Suppressor macrophage treated with lipopolysaccharide for 1 hour (primary cell): ENCODE results near the gene SCIMP.
A peak's percentile ranks its signal among the peaks of the same experiment; 100 is the strongest.
"Not testable (repeated sequence)": the region's sequence is repeated elsewhere in the genome, so short reads cannot be mapped to it uniquely, and the experiment has no call there.

Source experiments
- DNase-seq, 3 donors: peaks; one replicate each; pipeline ENCODE4 v3.0.0-alpha.2; 2020 to 2022

Gene SCIMP

GRCh38 chr17:5234645-5235576 is at the start of gene SCIMP:
SCIMP (minus strand) TSS chr17:5234860; CDS start chr17:5234755, 105 bp downstream.
- peak; percentile 91 to 93 (median 92) for DNase-seq

- peak in 1 of 3 donors; percentile 6 for DNase-seq
Measured at GRCh38 chr17:5283571-5284315, 49.1 kb upstream of the SCIMP start.

GRCh38 chr17:5282642-5283217 is 48.1 kb upstream of the SCIMP start:
- DNase-seq, result no peak

GRCh38 chr17:5281814-5282641 is 47.4 kb upstream of the SCIMP start, which contains the start of gene RABEP1:
RABEP1 (plus strand) TSS chr17:5282284; CDS start chr17:5282487, 203 bp downstream.
- DNase-seq, result peak; percentile 93 to 98 (median 97)

GRCh38 chr17:5272322-5272721 is 37.7 kb upstream of the SCIMP start:
- peak; percentile 52 to 74 (median 67) for DNase-seq

- no peak for DNase-seq
Measured at GRCh38 chr17:5269241-5269960, 34.7 kb upstream of the SCIMP start.

- no peak for DNase-seq
Measured at GRCh38 chr17:5264893-5265292, 30.2 kb upstream of the SCIMP start.

- DNase-seq, result no peak
Measured at GRCh38 chr17:5263441-5263840, 28.8 kb upstream of the SCIMP start.

GRCh38 chr17:5262416-5262991 is 27.8 kb upstream of the SCIMP start:
- DNase-seq, result no peak

- DNase-seq, result no peak
Measured at GRCh38 chr17:5260542-5260941, 25.9 kb upstream of the SCIMP start.

GRCh38 chr17:5257124-5257523 is 22.5 kb upstream of the SCIMP start:
- no peak for DNase-seq

- DNase-seq, result peak in 2 of 3 donors; percentile 32 to 39
Measured at GRCh38 chr17:5254903-5255521, 20.4 kb upstream of the SCIMP start.

GRCh38 chr17:5254414-5254813 is 19.8 kb upstream of the SCIMP start:
- DNase-seq, result no peak

- DNase-seq, result peak; percentile 76 to 84 (median 79)
Measured at GRCh38 chr17:5249615-5250014, 15.0 kb upstream of the SCIMP start.

- no peak for DNase-seq
Measured at GRCh38 chr17:5248821-5249479, 14.3 kb upstream of the SCIMP start.

- DNase-seq, result no peak
Measured at GRCh38 chr17:5247621-5248020, 13.0 kb upstream of the SCIMP start.

GRCh38 chr17:5241861-5242671 is 7.4 kb upstream of the SCIMP start:
- DNase-seq, result no peak

- DNase-seq, result not testable (repeated sequence)
Measured at GRCh38 chr17:5239769-5240168, 5.1 kb upstream of the SCIMP start.

GRCh38 chr17:5238333-5238732 is 3.7 kb upstream of the SCIMP start:
- DNase-seq, result no peak
